ENCODE measurements around the gene PLEKHA7.

The PLEKHA7 gene

GRCh38 chr11:16997624-16998023 lies 16.6 kb downstream of the PLEKHA7 start:
- no peak overlapping the region for H3K9ac ChIP-seq (ENCODE audit: low read length in 5 of 5)
- H3K4me1 ChIP-seq (ENCODE audit: control insufficient read depth in 5 of 5, insufficient read depth in 5 of 5, low read length in 5 of 5): peaks cover 4 to 44% (median 36%) of the 10 kb centered on the region in 5 donors
- H3K9me3 ChIP-seq (ENCODE audit: control insufficient read depth in 5 of 5, low read length in 5 of 5): no peaks in the 10 kb centered on the region
- no peak overlapping the region for H3K27ac ChIP-seq (ENCODE audit: low read depth, low read length)
- H3K36me3 ChIP-seq (ENCODE audit: control insufficient read depth in 5 of 5, insufficient read depth in 5 of 5, low read length in 5 of 5): no peaks in the 10 kb centered on the region
- H3K4me3 ChIP-seq (ENCODE audit: low read depth in 1 of 5, low read length in 5 of 5): no peak overlapping the region
- H3K27me3 ChIP-seq (ENCODE audit: control insufficient read depth in 5 of 5, insufficient read depth in 4 of 5, low read length in 5 of 5): no peaks in the 10 kb centered on the region

- Histone ChIP-seq H3K4me3 (ENCODE audit: low read depth in 1 of 5, low read length in 5 of 5) (no peak overlapping the region), H3K36me3 (ENCODE audit: control insufficient read depth in 5 of 5, insufficient read depth in 5 of 5, low read length in 5 of 5) (peaks cover 0 to 2% (median 0%) of the 10 kb centered on the region in 5 donors), H3K4me1 (ENCODE audit: control insufficient read depth in 5 of 5, insufficient read depth in 5 of 5, low read length in 5 of 5) (peaks cover 4 to 38% (median 31%) of the 10 kb centered on the region in 5 donors), H3K9me3 (ENCODE audit: control insufficient read depth in 5 of 5, low read length in 5 of 5) (no peaks in the 10 kb centered on the region), H3K27me3 (ENCODE audit: control insufficient read depth in 5 of 5, insufficient read depth in 4 of 5, low read length in 5 of 5) (no peaks in the 10 kb centered on the region), H3K9ac (ENCODE audit: low read length in 5 of 5) (no peak overlapping the region), H3K27ac (ENCODE audit: low read depth, low read length) (no peak overlapping the region)
These were observed 20.7 kb downstream of the PLEKHA7 start for GRCh38 chr11:16993495-16993894.

GRCh38 chr11:16992846-16993245 lies 21.4 kb downstream of the PLEKHA7 start:
- peaks cover 4 to 38% (median 31%) of the 10 kb centered on the region in 5 donors for H3K4me1 ChIP-seq (ENCODE audit: control insufficient read depth in 5 of 5, insufficient read depth in 5 of 5, low read length in 5 of 5)
- H3K27ac ChIP-seq (ENCODE audit: low read depth, low read length): no peak overlapping the region
- H3K4me3 ChIP-seq (ENCODE audit: low read depth in 1 of 5, low read length in 5 of 5): no peak overlapping the region
- no peaks in the 10 kb centered on the region for H3K9me3 ChIP-seq (ENCODE audit: control insufficient read depth in 5 of 5, low read length in 5 of 5)
- no peak overlapping the region for H3K9ac ChIP-seq (ENCODE audit: low read length in 5 of 5)
- peaks cover 0 to 2% (median 0%) of the 10 kb centered on the region in 5 donors for H3K36me3 ChIP-seq (ENCODE audit: control insufficient read depth in 5 of 5, insufficient read depth in 5 of 5, low read length in 5 of 5)
- no peaks in the 10 kb centered on the region for H3K27me3 ChIP-seq (ENCODE audit: control insufficient read depth in 5 of 5, insufficient read depth in 4 of 5, low read length in 5 of 5)

- Histone ChIP-seq H3K27ac (ENCODE audit: low read depth, low read length) (no peak overlapping the region), H3K27me3 (ENCODE audit: control insufficient read depth in 5 of 5, insufficient read depth in 4 of 5, low read length in 5 of 5) (no peaks in the 10 kb centered on the region), H3K9ac (ENCODE audit: low read length in 5 of 5) (no peak overlapping the region), H3K36me3 (ENCODE audit: control insufficient read depth in 5 of 5, insufficient read depth in 5 of 5, low read length in 5 of 5) (peaks cover 0 to 2% (median 0%) of the 10 kb centered on the region in 5 donors), H3K9me3 (ENCODE audit: control insufficient read depth in 5 of 5, low read length in 5 of 5) (no peaks in the 10 kb centered on the region), H3K4me3 (ENCODE audit: low read depth in 1 of 5, low read length in 5 of 5) (no peak overlapping the region), H3K4me1 (ENCODE audit: control insufficient read depth in 5 of 5, insufficient read depth in 5 of 5, low read length in 5 of 5) (peaks cover 0 to 29% (median 14%) of the 10 kb centered on the region in 5 donors)
These were observed 24.7 kb downstream of the PLEKHA7 start for GRCh38 chr11:16989554-16989953.

GRCh38 chr11:16987205-16987568 lies 27.0 kb downstream of the PLEKHA7 start:
- H3K9me3 ChIP-seq (ENCODE audit: control insufficient read depth in 5 of 5, low read length in 5 of 5): no peaks in the 10 kb centered on the region
- no peak overlapping the region for H3K27ac ChIP-seq (ENCODE audit: low read depth, low read length)
- peaks cover 0 to 2% (median 0%) of the 10 kb centered on the region in 5 donors for H3K36me3 ChIP-seq (ENCODE audit: control insufficient read depth in 5 of 5, insufficient read depth in 5 of 5, low read length in 5 of 5)
- no peaks in the 10 kb centered on the region for H3K27me3 ChIP-seq (ENCODE audit: control insufficient read depth in 5 of 5, insufficient read depth in 4 of 5, low read length in 5 of 5)
- H3K9ac ChIP-seq (ENCODE audit: low read length in 5 of 5): no peak overlapping the region
- no peak overlapping the region for H3K4me3 ChIP-seq (ENCODE audit: low read depth in 1 of 5, low read length in 5 of 5)
- H3K4me1 ChIP-seq (ENCODE audit: control insufficient read depth in 5 of 5, insufficient read depth in 5 of 5, low read length in 5 of 5): peaks cover 0 to 16% (median 4%) of the 10 kb centered on the region in 5 donors

- Histone ChIP-seq H3K9me3 (ENCODE audit: control insufficient read depth in 5 of 5, low read length in 5 of 5) (no peaks in the 10 kb centered on the region), H3K4me1 (ENCODE audit: control insufficient read depth in 5 of 5, insufficient read depth in 5 of 5, low read length in 5 of 5) (peaks cover 0 to 16% (median 8%) of the 10 kb centered on the region in 5 donors), H3K9ac (ENCODE audit: low read length in 5 of 5) (no peak overlapping the region), H3K27ac (ENCODE audit: low read depth, low read length) (no peak overlapping the region), H3K36me3 (ENCODE audit: control insufficient read depth in 5 of 5, insufficient read depth in 5 of 5, low read length in 5 of 5) (no peaks in the 10 kb centered on the region), H3K4me3 (ENCODE audit: low read depth in 1 of 5, low read length in 5 of 5) (no peak overlapping the region), H3K27me3 (ENCODE audit: control insufficient read depth in 5 of 5, insufficient read depth in 4 of 5, low read length in 5 of 5) (no peaks in the 10 kb centered on the region)
These were observed 27.6 kb downstream of the PLEKHA7 start for GRCh38 chr11:16986434-16987204.

- peaks cover 0 to 19% (median 13%) of the 10 kb centered on the region in 5 donors for H3K4me1 ChIP-seq (ENCODE audit: control insufficient read depth in 5 of 5, insufficient read depth in 5 of 5, low read length in 5 of 5)
- H3K27ac ChIP-seq (ENCODE audit: low read depth, low read length): no peak overlapping the region
- H3K36me3 ChIP-seq (ENCODE audit: control insufficient read depth in 5 of 5, insufficient read depth in 5 of 5, low read length in 5 of 5): no peaks in the 10 kb centered on the region
- no peaks in the 10 kb centered on the region for H3K27me3 ChIP-seq (ENCODE audit: control insufficient read depth in 5 of 5, insufficient read depth in 4 of 5, low read length in 5 of 5)
- H3K9ac ChIP-seq (ENCODE audit: low read length in 5 of 5): no peak overlapping the region
- no peaks in the 10 kb centered on the region for H3K9me3 ChIP-seq (ENCODE audit: control insufficient read depth in 5 of 5, low read length in 5 of 5)
- H3K4me3 ChIP-seq (ENCODE audit: low read depth in 1 of 5, low read length in 5 of 5): no peak overlapping the region
These were observed 28.9 kb downstream of the PLEKHA7 start for GRCh38 chr11:16985297-16985696.

GRCh38 chr11:16984229-16984628 lies 30.0 kb downstream of the PLEKHA7 start:
- peaks cover 0 to 19% (median 12%) of the 10 kb centered on the region in 5 donors for H3K4me1 ChIP-seq (ENCODE audit: control insufficient read depth in 5 of 5, insufficient read depth in 5 of 5, low read length in 5 of 5)

GRCh38 chr11:16982809-16983208 lies 31.4 kb downstream of the PLEKHA7 start:
- Histone ChIP-seq H3K36me3 (ENCODE audit: control insufficient read depth in 5 of 5, insufficient read depth in 5 of 5, low read length in 5 of 5) (no peaks in the 10 kb centered on the region), H3K27ac (ENCODE audit: low read depth, low read length) (no peak overlapping the region), H3K9me3 (ENCODE audit: control insufficient read depth in 5 of 5, low read length in 5 of 5) (no peaks in the 10 kb centered on the region), H3K4me1 (ENCODE audit: control insufficient read depth in 5 of 5, insufficient read depth in 5 of 5, low read length in 5 of 5) (peaks cover 0 to 19% (median 12%) of the 10 kb centered on the region in 5 donors), H3K4me3 (ENCODE audit: low read depth in 1 of 5, low read length in 5 of 5) (no peak overlapping the region), H3K9ac (ENCODE audit: low read length in 5 of 5) (no peak overlapping the region), H3K27me3 (ENCODE audit: control insufficient read depth in 5 of 5, insufficient read depth in 4 of 5, low read length in 5 of 5) (no peaks in the 10 kb centered on the region)

More at GRCh38 chr11:16984229-16984628, 30.0 kb downstream of the PLEKHA7 start:
- Histone ChIP-seq H3K4me3 (ENCODE audit: low read depth in 1 of 5, low read length in 5 of 5) (no peak overlapping the region), H3K27ac (ENCODE audit: low read depth, low read length) (no peak overlapping the region), H3K36me3 (ENCODE audit: control insufficient read depth in 5 of 5, insufficient read depth in 5 of 5, low read length in 5 of 5) (no peaks in the 10 kb centered on the region), H3K27me3 (ENCODE audit: control insufficient read depth in 5 of 5, insufficient read depth in 4 of 5, low read length in 5 of 5) (no peaks in the 10 kb centered on the region), H3K9me3 (ENCODE audit: control insufficient read depth in 5 of 5, low read length in 5 of 5) (no peaks in the 10 kb centered on the region), H3K9ac (ENCODE audit: low read length in 5 of 5) (no peak overlapping the region)

GRCh38 chr11:16982256-16982671 lies 31.9 kb downstream of the PLEKHA7 start:
- Histone ChIP-seq H3K27ac (ENCODE audit: low read depth, low read length) (no peak overlapping the region), H3K9ac (ENCODE audit: low read length in 5 of 5) (no peak overlapping the region), H3K4me1 (ENCODE audit: control insufficient read depth in 5 of 5, insufficient read depth in 5 of 5, low read length in 5 of 5) (peaks cover 0 to 17% (median 12%) of the 10 kb centered on the region in 5 donors)

More at GRCh38 chr11:16982256-16982671, 31.9 kb downstream of the PLEKHA7 start:
- Histone ChIP-seq H3K4me3 (ENCODE audit: low read depth in 1 of 5, low read length in 5 of 5) (no peak overlapping the region), H3K27me3 (ENCODE audit: control insufficient read depth in 5 of 5, insufficient read depth in 4 of 5, low read length in 5 of 5) (no peaks in the 10 kb centered on the region), H3K36me3 (ENCODE audit: control insufficient read depth in 5 of 5, insufficient read depth in 5 of 5, low read length in 5 of 5) (no peaks in the 10 kb centered on the region), H3K9me3 (ENCODE audit: control insufficient read depth in 5 of 5, low read length in 5 of 5) (no peaks in the 10 kb centered on the region)

Data from subcutaneous abdominal adipose tissue (tissue), 5 donors.